Endothelial cell of umbilical vein (primary cell): ENCODE data around the gene SLC10A7. TPM values are rescaled to one million over a fixed set of nuclear protein-coding genes. Genes with fewer than 3 reads are reported as not detected.
A peak's percentile ranks its signal among the peaks of the same experiment; 100 is the strongest.

ENCODE experiments used
- BruUV-seq: library from RNA; stranded (reverse); fragments of 400-500 nt; replicated peaks from 2 replicates; lab custom pipeline; 2021; lab: Mats Ljungman, UMichigan
- CTCF ChIA-PET: fragments of 300-600, 350-600 bp; sonication (Branson Sonifier 250); formaldehyde crosslinking; loops from one replicate; lab custom pipeline; 2021; ENCODE audit warnings: antibody characterized with exemption, inconsistent platforms; lab: Charles Lee
- POLR2A ChIA-PET: fragments of 300-600, 350-600 bp; sonication (Branson Sonifier 250); formaldehyde crosslinking; loops from one replicate; lab custom pipeline; 2021; ENCODE audit warnings: antibody characterized with exemption, inconsistent platforms; lab: Charles Lee
- DNase-seq: peaks from one replicate; pipeline ENCODE4 v3.0.0-alpha.2; 2011; ENCODE audit warnings: low read depth, low spot score
- FAIRE-seq: peaks from 2 replicates; lab custom pipeline; 2011; peaks lifted over from hg19 to GRCh38; lab: Jason Lieb, UNC
- H2AFZ ChIP-seq: 2 replicates; pipeline ENCODE4 v1.6.0; 2012; ENCODE audit warnings: low read depth, low read length, control low read depth, inconsistent platforms
- H3K27ac ChIP-seq: 2 replicates; pipeline ENCODE4 v1.5.1; 2011; ENCODE audit warnings: low read depth, mild to moderate bottlenecking, control low read depth, low read length, moderate library complexity; ENCODE audit not compliant: insufficient read depth
- H3K27me3 ChIP-seq, 2 experiments: 2 replicates each; pipeline versions ENCODE4 v1.6.0 to v1.6.1; 2011; ENCODE audit warnings: low read length in 2 of 2, mixed read lengths in 1 of 2; ENCODE audit not compliant: control insufficient read depth in 2 of 2, insufficient read depth in 2 of 2
- H3K36me3 ChIP-seq, 2 experiments: 2 replicates in 1 of 2; 3 replicates in 1 of 2; pipeline ENCODE4 v1.5.1; 2011; ENCODE audit warnings: low read length in 2 of 2, mild to moderate bottlenecking in 1 of 2, moderate library complexity in 1 of 2; ENCODE audit not compliant: control insufficient read depth in 2 of 2, insufficient read depth in 2 of 2; ENCODE audit errors: extremely low read depth in 1 of 2
- H3K4me1 ChIP-seq: 3 replicates; pipeline ENCODE4 v1.5.1; 2011; ENCODE audit warnings: mild to moderate bottlenecking, low read length; ENCODE audit not compliant: control insufficient read depth, insufficient read depth; ENCODE audit errors: extremely low read depth
- H3K4me2 ChIP-seq: 2 replicates; pipeline ENCODE4 v1.6.1; 2011; ENCODE audit warnings: low read length, control low read depth, mixed read lengths; ENCODE audit not compliant: insufficient read depth
- H3K4me3 ChIP-seq, 3 experiments: fragments of 200-600 bp in 1 of 3; sonication (generic), shearing (Covaris generic) in 1 of 3; replicated peaks in 1 of 3; 2 replicates each; pipeline ENCODE4 v1.5.1; 2011 to 2016; ENCODE audit warnings: control low read depth in 3 of 3, low read length in 3 of 3, mild to moderate bottlenecking in 2 of 3, inconsistent platforms in 1 of 3, low read depth in 1 of 3, moderate library complexity in 1 of 3; ENCODE audit not compliant: insufficient read depth in 1 of 3
- H3K79me2 ChIP-seq: 2 replicates; pipeline ENCODE4 v1.6.0; 2012; ENCODE audit warnings: low read length, inconsistent platforms; ENCODE audit not compliant: control insufficient read depth, insufficient read depth
- H3K9ac ChIP-seq: replicated peaks from 2 replicates; pipeline ENCODE3; 2011; ENCODE audit warnings: low read length, control low read depth; ENCODE audit not compliant: insufficient read depth; ENCODE audit errors: extremely low read depth
- H3K9me1 ChIP-seq: replicated peaks from 3 replicates; pipeline ENCODE4 v1.6.0; 2011; ENCODE audit warnings: mild to moderate bottlenecking, low read length; ENCODE audit not compliant: control insufficient read depth, insufficient read depth; ENCODE audit errors: extremely low read depth
- H3K9me3 ChIP-seq: replicated peaks from 2 replicates; pipeline ENCODE4 v1.5.1; 2012; ENCODE audit warnings: low read length, inconsistent platforms; ENCODE audit not compliant: control insufficient read depth, insufficient read depth
- H4K20me1 ChIP-seq: replicated peaks from 2 replicates; pipeline ENCODE3; 2011; ENCODE audit warnings: mild to moderate bottlenecking, low read length; ENCODE audit not compliant: control insufficient read depth, insufficient read depth; ENCODE audit errors: extremely low read depth
- EZH2 ChIP-seq: IDR thresholded peaks from 2 replicates; pipeline ENCODE4 v1.6.1; 2012; ENCODE audit warnings: borderline replicate concordance, low read depth, mild to moderate bottlenecking, moderate library complexity, low read length, inconsistent platforms; ENCODE audit not compliant: severe bottlenecking
- FOS ChIP-seq: IDR thresholded peaks from 2 replicates; pipeline ENCODE4 v1.6.1; 2011; ENCODE audit warnings: mild to moderate bottlenecking, low read length, moderate library complexity, borderline replicate concordance; ENCODE audit not compliant: insufficient read depth
- GATA2 ChIP-seq: IDR thresholded peaks from 2 replicates; pipeline ENCODE4 v1.7.0; 2011; ENCODE audit warnings: low read depth, mild to moderate bottlenecking, moderate library complexity, mixed read lengths, low read length; ENCODE audit not compliant: insufficient read length, insufficient read depth
- JUN ChIP-seq: IDR thresholded peaks from 2 replicates; pipeline ENCODE4 v1.6.1; 2011; ENCODE audit warnings: borderline replicate concordance, low read depth; ENCODE audit not compliant: insufficient read length, insufficient read depth
- MYC ChIP-seq: IDR thresholded peaks from one replicate; pipeline ENCODE4 v1.6.1; 2011; ENCODE audit warnings: mild to moderate bottlenecking, low read depth, low read length
- POLR2A ChIP-seq: IDR thresholded peaks from 2 replicates; pipeline ENCODE4 v1.6.1; 2012; ENCODE audit warnings: low read depth, mild to moderate bottlenecking, control low read depth, low read length
- POLR2AphosphoS5 ChIP-seq: IDR thresholded peaks from 2 replicates; pipeline ENCODE4 v1.6.1; 2012; ENCODE audit warnings: low read depth, mild to moderate bottlenecking, control low read depth, low read length, moderate library complexity; ENCODE audit not compliant: insufficient read depth
- dilution Hi-C: fragments of 300-500 bp; cut with MboI; formaldehyde crosslinking; loops from one replicate; pipeline ENCODE4 v1.15.0; 2019; ENCODE audit warnings: low sequenced_read_pairs; ENCODE audit not compliant: extremely low pct_ligation_motif_present
- intact Hi-C: fragments of 100-400 bp; cut with micrococcal nuclease; formaldehyde crosslinking; loops from one replicate; pipeline ENCODE4 v1.10.0; 2022
- polyA plus RNA-seq, 4 experiments: library from polyadenylated mRNA; depleted of rRNA in 3 of 4; stranded (reverse) in 3 of 4; unstranded in 1 of 4; fragments of >200 nt; gene quantifications; 2 replicates each; pipeline versions ENCODE4 v1.2.1 to v1.2.3, GENCODE V29; 2011 to 2012; ENCODE audit warnings: missing spikeins in 1 of 4
- total RNA-seq: library from RNA; stranded (reverse); gene quantifications from 2 replicates; pipeline ENCODE4 v1.2.3, GENCODE V29; 2021
- TF ChIP-seq, protein P1 (sequence below): IDR thresholded peaks from 2 replicates; pipeline ENCODE4 v1.6.1; 2011; ENCODE audit not compliant: insufficient read depth, insufficient read length
- TF ChIP-seq, protein P2 (sequence below), 2 donors: IDR thresholded peaks; 1 replicate in 1 of 2; 2 replicates in 1 of 2; pipeline ENCODE4 v1.5.1; 2011; ENCODE audit warnings: low read length in 2 of 2, mild to moderate bottlenecking in 2 of 2, moderate library complexity in 2 of 2, control low read depth in 1 of 2, inconsistent platforms in 1 of 2, low read depth in 1 of 2; ENCODE audit not compliant: insufficient read depth in 1 of 2; ENCODE audit errors: extremely low read depth in 1 of 2

SLC10A7 gene
- total and polyA plus RNA-seq, 2 donors (not counting 3 experiments of a cell fraction or from before 2014, with no cell fraction given): 13.6 to 20.4 TPM

DNA sequence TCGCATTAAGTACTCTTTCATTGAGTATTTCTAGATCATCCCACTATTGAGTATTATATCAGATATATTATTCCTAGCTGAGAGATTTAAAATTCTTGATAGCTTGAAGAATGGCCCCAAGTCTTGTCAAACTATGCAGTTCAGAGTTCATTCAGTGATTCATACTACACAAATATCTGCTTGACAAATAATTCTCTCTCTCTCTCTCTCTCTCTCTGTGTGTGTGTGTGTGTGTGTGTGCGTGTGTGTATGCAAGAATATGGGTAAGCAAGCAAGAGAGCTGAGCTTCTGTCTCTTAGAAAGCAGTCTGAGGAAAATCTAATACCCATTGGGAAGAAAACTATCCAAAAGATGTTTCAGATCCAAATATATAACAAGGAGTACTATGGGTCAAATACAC, 142.0 kb downstream of the SLC10A7 start:
- peak; percentile 12 for DNase-seq
- no peaks in the 10 kb centered on the region for H4K20me1 ChIP-seq
- H3K9ac ChIP-seq: no peak overlapping the region
- H3K9me3 ChIP-seq: no peaks in the 10 kb centered on the region
- H3K79me2 ChIP-seq: no peaks in the 10 kb centered on the region
- H3K4me1 ChIP-seq: no peaks in the 10 kb centered on the region
- FAIRE-seq: no peak
- no peak overlapping the region for H3K4me2 ChIP-seq
- H3K4me3 ChIP-seq: no peak overlapping the region
- no peaks in the 10 kb centered on the region for H3K36me3 ChIP-seq
- ChIA-PET POLR2A (no interaction called here), CTCF (no interaction called here)
- no peak overlapping the region for H2AFZ ChIP-seq
- TF ChIP-seq POLR2AphosphoS5 (no peak), GATA2 (no peak), POLR2A (no peak), JUN (no peak), MYC (no peak), EZH2 (no peak), FOS (no peak)
- TF ChIP-seq, protein P1, sequence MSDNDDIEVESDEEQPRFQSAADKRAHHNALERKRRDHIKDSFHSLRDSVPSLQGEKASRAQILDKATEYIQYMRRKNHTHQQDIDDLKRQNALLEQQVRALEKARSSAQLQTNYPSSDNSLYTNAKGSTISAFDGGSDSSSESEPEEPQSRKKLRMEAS: no peak
- TF ChIP-seq, protein P2, sequence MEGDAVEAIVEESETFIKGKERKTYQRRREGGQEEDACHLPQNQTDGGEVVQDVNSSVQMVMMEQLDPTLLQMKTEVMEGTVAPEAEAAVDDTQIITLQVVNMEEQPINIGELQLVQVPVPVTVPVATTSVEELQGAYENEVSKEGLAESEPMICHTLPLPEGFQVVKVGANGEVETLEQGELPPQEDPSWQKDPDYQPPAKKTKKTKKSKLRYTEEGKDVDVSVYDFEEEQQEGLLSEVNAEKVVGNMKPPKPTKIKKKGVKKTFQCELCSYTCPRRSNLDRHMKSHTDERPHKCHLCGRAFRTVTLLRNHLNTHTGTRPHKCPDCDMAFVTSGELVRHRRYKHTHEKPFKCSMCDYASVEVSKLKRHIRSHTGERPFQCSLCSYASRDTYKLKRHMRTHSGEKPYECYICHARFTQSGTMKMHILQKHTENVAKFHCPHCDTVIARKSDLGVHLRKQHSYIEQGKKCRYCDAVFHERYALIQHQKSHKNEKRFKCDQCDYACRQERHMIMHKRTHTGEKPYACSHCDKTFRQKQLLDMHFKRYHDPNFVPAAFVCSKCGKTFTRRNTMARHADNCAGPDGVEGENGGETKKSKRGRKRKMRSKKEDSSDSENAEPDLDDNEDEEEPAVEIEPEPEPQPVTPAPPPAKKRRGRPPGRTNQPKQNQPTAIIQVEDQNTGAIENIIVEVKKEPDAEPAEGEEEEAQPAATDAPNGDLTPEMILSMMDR (IDR thresholded peaks at IDR 0.05; ENCODE audit: extremely low read depth in 1 of 2, insufficient read depth in 1 of 2, low read depth in 1 of 2, low read length in 2 of 2): no peak
- intact Hi-C loops (no loop called here), dilution Hi-C loops (no loop called here)
- H3K27ac ChIP-seq: no peak overlapping the region
- no peaks in the 10 kb centered on the region for H3K9me1 ChIP-seq
- H3K27me3 ChIP-seq: no peaks in the 10 kb centered on the region
- no TSS peak for BruUV-seq
